NCI-H460 (cell line): ENCODE measurements around the gene TBC1D5. TPM values are rescaled to one million over a fixed set of nuclear protein-coding genes. Genes with fewer than 3 reads are reported as not detected.
"Not testable (repeated sequence)": the region's sequence is repeated elsewhere in the genome, so short reads cannot be mapped to it uniquely, and the experiment has no call there.

ENCODE experiments used
- DNase-seq: peaks from one replicate; pipeline ENCODE4 v3.0.0-alpha.2; 2016; ENCODE audit warnings: low read depth; ENCODE audit errors: extremely low read depth
- total RNA-seq: library from RNA; depleted of rRNA; stranded (reverse); fragments of >200 nt; shearing (Covaris generic); gene quantifications from 2 replicates; pipeline ENCODE4 v1.2.3, GENCODE V29; 2014

Gene TBC1D5
- total RNA-seq, 1 experiment from 2014 or later, result 48.7 TPM

DNA sequence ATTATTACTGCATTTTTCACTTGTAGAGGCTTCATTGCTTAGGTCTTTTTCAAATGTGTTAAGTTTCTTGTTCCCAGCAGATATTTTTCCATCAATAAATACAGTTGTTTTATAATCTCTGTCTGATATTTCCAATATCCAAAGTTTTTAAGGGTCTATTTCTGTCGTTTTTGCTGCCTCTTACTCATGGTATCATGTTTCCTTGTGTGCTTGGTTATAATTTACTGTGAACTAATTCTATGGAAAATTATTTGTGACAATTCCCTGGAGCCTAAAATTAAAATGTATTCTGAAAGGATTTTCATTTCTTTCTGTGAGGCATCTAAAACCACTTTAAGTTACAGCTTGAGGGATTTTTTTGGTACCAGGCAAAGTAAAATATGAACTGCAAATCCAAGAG lies 17.5 kb downstream of the TBC1D5 start:
- DNase-seq, result no peak

DNA sequence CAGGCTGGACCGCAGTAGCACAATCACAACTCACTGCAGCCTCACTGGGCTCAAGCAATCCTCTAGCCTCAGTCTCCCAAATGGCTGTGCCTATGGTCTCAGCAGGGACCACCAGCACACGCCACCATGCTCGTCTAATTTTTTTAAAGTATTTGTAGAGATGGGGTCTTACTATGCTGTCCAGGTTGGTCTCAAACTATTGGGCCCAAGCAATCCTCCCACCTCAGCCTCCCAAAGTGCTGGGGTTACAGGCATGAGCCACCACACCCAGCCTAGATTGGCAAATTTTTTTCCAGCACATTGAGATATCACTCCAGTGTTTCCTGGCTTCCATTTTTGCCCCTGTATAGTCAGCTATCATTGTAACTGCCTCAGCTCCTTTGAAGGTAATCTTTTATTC lies 18.3 kb downstream of the TBC1D5 start:
- DNase-seq, result no peak

DNA sequence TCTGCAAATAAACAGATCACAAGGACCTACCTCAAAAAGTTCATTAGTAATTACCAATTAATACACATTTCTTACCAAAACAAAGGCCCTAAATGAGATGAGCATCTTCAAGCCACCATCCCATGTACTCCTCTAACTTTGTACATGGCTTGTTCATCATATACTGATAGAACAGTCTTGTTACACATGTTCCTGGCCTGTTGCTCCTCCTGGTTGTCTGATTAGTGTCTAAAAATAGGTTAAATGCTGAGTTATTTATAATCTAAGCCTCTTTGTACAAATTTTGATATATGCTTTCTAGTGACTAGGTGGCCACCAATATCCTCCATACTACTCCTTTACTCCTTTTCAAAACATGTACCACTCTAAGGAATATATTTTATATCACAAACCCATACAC lies 25.0 kb downstream of the TBC1D5 start:
- DNase-seq, result no peak

DNA sequence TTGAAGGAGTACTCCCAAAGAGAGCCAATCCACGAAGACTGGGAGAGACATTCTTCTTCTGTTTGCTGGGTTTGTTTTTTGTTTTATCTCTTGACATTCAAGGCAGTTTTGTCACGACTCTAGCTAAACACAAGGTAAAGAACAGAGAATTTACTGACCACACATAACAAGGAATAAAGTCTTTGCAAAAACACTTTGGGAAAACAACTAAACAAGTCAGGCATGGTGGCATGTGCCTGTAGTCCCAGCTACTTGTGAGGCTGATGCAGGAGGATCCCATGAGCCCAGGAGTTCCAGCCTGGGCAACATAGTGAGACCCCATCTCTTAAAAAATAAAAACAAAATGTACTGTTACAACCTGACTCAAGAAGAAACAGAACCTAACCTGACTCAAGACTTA lies 28.0 kb downstream of the TBC1D5 start:
- DNase-seq, result no peak

DNA sequence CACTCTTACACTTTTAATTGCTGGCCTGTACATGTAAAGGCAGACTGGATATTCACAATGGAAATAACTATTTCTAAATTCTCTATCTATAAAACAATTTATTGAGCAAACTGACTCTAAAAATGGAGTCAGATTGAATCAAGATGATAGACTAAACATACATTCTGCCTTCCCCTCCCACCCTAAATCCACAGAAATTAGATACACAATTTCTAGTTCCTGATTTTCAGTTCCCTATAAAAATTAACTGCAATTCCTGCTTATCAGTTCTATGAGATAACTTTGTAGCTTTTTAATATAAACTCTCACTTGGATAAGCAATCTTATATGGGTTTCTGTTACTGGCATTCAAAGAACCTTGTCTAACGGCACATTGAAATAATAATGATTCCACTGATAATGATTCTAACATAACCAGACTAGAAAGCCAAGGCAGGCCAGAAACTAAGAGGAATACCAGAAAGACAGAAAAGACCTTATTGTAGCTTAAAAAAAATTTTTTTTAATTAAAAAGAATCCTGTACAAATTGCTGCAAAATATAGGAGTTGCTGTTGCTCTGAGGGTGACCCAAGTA lies 33.1 kb downstream of the TBC1D5 start:
- no peak for DNase-seq

DNA sequence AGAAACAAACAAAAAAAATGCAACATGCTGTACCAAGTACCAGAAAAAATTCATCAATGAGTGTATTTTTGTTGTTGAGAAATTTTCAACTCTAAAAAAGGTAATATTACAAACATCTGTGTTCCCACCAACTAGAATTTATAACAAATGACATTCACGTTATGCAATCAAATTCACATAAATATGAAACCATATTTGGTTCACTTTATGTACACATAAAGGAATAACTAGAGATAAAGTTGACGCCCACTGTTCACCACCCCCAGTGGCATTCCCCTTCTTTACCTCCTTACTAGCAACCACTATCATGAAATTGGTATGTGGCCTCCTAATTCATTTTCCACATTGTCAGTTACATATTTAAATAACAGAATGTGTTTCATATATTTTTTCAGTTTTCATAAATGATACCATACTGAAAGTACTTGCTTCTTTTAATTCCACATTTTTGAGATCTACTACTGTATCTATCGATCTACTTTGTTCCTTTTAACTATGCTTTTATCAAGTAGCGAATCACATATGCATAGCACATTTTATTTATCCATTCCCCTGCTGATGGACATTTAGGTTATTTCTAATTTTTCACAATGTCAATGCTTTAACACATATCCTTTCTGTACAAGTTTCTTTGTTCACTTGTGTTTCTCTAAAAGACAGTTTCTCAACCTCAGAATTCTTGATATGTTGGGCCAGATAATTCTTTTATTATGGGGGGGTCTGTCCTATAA lies 34.5 kb downstream of the TBC1D5 start:
- no peak for DNase-seq

DNA sequence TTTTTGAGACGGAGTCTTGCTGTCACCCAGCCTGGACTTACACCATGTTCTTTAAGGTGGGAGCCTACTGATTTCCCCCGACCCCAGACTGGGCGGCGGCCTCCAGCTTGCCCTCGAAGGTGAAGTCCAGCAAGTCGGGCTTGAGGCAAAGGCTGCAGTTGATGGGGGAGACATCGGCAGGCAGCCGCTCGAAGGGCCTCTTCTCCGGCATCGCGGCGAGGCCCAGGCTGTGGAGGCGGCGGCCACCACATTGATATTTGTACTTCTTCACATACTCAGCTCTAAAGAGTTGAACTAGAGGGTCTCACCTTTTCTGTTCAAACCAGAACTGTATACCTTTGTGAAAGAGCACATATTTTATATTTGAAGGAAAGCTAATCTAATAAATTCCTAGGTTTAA lies 36.4 kb downstream of the TBC1D5 start:
- DNase-seq, result not testable (repeated sequence)

DNA sequence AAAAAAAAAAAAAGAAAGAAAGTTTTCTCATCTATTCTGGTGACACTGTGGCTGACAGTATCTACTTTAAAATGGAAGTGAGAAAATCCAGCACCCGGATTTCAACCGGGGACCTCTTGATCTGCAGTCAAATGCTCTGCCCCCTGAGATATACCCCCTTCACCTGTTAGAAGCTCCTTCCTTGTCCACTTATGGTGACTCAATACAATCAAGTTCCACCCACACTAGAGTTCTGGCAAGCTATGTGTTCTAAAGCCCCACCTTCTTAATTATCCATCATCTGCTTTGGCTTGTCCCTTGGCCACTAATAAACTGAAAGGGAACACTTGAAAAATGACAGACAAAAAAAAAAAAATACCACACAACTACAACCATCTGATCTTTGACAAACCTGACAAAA lies 42.6 kb downstream of the TBC1D5 start:
- not testable (repeated sequence) for DNase-seq

DNA sequence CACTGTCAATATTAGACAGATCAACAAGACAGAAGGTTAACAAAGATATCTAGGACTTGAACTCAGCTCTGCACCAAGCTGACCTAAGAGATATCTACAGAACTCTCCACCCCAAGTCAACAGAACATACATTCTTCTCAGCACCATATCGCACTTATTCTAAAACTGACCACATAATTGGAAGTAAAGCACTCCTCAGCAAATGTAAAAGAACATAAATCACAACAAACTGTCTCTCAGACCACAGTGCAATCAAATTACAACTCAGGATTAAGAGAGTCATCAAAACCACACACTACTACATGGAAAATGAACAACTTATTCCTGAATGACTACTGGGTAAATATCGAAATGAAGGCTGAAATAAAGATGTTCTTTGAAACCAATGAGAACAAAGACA lies 46.8 kb downstream of the TBC1D5 start:
- DNase-seq, result not testable (repeated sequence)

DNA sequence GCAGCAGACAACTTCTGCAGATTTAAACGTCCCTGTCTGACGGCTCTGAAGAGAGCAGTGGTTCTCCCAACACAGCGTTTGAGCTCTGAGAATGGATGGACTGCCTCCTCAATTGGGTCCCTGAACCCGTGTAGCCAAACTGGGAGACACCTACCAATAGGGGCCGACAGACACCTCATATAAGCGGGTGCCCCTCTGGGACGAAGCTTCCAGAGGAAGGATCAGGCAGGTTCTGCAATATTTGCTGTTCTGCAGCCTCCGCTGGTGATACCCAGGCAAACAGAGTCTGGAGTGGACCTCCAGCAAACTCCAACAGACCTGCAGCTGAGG lies 48.8 kb downstream of the TBC1D5 start:
- not testable (repeated sequence) for DNase-seq

DNA sequence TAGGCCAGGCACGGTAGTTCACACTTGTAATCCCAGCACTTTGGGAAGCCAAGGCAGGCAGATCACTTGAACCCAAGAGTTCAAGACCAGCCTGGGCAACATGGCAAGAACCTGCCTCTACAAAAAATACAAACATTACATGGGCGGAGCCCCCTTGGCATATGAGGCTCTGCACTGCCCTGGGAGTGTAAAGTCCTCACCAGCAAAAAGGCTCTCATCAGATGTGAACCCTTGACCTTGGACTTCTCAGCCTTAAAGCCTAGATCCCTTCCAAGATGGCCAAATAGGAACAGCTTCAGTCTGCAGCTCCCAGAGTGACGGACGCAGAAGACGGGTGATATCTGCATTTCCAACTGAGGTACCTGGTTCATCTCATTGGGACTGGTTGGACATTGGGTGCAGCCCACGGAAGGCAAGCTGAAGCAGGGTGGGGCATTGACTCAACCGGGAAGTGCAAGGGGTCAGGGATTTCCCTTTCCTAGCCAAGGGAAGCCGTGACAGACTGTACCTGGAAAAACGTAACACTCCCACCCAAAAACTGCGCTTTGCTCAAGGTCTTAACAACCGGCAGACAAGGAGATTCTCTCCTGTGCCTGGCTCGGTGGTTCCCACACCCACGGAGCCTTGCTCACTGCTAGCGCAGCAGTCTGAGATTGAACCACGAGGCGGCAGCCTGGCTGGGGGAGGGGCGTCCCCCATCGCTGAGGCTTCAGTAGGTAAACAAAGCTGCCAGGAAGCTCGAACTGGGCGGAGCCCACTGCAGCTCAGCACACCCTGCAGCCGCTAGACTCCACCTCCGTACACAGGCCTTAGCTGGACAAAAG lies 49.4 kb downstream of the TBC1D5 start:
- peak; percentile 42 for DNase-seq

DNA sequence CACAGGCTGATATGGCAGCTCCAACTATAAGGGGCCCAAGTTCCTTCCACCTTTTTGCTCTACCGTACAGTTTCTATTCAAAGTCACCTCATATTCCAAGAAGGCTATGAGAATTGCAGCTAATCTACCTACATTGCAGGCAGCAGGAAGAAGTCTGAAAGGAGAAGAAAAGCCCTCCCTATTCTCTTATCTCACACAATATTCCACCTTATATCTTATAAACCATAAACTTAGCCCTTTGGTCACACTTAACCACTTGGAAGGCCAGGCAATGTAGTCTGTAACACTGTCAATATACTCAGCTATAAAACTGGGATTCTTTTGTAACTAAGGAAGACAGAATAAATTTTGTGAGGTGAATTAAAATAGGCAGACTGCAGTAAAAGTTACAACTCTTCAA lies 54.9 kb downstream of the TBC1D5 start:
- DNase-seq, result no peak

DNA sequence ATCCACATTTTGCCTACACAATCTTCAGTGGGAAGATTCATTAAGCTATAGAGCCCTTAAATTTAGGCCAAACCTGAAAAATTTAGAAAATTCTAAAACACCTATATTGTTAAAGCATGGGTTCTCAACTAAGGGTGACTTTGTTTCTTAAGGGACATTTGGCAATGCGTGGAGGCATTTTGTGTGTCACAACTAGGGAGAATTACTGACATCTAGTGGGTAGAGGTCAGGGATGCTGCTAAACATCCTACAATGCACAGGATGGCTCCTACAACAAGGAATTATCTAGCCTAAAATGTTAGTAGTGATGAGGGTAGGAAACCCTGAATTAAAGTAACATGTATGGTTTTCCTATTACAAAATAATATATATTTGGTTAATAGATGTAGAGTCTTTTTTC lies 55.8 kb downstream of the TBC1D5 start:
- peak; percentile 18 for DNase-seq

DNA sequence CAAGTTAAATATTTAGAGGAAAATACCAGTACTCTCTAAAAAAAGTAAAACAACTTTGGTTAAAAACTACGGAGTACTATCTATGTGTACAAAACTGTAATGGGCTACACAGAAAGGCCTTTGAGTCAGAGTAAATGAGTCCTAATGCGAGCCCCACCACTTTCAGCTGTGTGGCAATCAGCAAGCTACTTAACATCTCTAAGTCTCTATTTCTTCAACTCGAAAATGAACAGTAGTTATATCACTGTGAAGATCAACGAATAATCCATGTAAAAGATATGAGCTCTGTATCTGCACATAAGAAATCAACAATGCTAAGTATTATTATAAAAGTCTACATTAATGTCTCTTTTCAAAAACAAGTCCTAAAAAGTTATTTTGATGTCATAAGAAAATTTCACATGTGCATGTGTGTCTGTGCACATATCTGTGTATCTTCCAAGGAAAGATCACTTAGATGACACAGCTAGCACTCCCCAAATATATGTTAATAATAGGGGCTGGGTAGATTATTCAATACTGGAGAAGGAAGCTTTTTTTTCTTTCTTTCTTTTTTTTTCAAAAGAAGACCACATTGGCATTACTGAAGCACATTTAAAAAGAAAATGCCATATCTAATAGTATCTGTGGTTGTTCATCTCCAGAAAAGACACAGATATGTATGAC lies 58.8 kb downstream of the TBC1D5 start:
- no peak for DNase-seq

DNA sequence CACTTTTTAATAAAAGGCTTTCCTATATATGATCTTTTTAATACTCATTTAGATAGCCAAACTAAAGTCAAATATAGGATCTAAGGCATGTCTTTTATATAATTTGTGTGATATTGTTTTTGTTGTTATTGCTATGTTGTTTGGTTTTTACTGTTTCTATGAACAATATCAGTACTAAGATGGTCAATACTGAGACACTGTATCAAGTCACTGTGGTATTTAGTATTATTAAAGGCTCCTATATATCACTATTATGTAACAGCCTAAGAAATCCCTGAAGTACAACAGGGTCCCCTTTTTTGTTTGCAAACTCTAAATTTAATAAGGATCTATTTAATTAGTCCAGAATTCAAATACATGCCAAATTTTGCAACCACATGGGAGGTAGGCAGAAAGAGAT lies 61.9 kb downstream of the TBC1D5 start:
- DNase-seq, result no peak

DNA sequence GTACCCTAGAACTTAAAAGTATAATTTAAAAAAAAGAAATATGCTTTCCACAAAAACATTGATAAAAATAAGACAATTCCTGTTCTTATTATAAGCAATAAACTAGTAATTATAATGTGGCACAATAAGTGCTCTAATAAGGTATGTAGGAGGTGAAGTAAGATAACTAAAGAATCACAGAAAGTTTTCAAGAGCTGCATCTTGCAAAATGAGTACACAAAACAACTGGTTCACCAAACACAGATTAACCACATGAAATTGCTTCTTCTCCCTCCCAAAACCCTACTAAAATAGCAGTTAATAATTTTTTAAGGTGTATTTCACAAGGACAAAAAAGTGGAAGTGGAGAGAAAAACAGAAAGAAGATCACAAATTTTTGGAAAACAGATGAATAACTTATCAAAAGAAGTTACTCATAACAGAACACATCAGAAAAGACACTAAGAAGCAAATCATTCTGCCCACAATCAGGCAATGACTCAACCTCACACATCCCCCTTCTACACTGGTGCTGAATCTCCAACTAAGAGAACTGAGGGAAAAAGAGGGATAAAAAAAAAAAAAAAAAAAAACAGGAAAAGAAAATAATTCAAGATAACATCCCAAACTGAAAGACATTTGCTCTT lies 64.2 kb downstream of the TBC1D5 start:
- DNase-seq, result no peak

DNA sequence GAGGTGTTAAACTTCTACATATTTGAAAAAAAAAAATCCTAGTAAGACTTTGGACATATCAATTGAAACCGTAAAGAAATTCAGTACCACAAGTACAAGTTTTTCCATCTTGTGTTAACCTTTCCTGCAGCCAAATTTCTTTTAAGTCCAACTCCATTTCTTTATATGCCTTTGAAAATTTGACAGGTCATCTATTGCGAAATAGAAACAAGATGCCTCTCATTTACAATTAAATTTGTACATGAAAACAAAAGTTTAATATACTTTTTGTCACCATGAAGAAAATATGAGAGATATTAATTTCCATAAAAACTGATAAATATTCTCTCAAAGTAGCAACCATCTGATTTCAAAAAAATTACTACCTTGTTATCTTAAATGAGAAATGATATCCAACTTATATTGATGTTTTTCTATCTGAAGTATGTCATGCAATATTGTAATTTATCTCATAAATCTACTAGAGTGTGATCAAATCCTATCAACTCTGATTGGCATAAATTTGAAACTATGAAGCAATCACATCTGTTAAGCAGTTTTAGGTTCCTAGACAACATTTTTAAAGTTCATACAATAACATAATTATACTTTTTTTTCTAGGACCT lies 68.2 kb downstream of the TBC1D5 start:
- no peak for DNase-seq

DNA sequence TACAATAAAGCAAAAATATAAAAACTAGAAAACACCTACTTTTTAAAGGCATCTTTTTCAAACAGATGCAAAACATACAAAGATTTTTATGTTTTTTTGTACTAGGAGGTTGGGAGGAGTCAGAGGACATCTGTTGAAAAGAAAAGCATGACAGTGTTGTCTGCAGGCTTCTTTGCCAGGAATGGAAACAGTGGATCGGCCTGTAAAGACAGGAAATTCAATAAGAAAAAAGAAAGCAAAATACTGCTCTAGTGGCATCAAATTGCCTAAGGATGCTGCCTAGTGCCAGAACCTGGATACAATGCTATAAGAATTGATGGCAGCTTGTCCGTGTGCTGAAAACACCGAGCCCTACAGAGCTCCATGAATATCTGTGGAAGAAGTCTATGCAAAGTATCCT lies 69.9 kb downstream of the TBC1D5 start:
- DNase-seq, result no peak

DNA sequence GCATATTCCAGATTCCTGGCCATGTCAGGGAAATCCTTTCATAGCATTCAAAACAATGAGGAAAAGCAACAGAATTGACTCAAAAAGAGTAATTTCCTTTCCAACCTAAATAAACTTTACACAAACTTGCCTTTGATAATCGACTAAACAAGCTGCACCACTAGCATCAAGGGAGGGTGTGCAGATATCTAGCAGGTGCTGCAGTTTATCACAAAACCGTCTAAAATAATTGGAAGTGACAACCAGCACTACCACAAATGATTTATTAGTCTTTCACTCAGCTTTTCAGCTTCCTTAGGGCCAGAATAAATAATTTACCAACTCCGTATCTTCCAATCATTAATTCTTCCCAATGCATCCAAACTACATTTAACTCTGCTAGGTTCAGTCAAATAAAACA lies 71.7 kb downstream of the TBC1D5 start:
- DNase-seq, result no peak

DNA sequence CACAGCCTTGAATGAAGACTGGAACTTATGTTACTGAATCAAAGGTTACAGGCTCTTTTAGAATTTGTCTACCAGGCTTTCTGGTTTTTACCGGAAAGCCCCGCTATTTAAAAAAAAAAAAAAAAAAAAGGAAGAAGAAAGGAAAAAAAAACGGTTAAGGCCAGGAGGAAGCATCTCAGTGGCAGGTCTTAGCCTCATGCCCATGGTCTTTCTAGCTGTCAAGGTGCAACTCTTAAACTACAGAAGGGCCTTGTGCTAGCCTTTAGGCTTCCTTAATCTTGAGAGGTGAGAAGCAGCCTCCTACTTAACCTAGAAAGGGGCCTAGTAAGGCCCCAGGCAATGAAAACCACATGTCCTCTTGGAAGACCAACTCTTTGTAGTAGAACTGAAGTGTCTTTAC lies 77.5 kb downstream of the TBC1D5 start:
- DNase-seq, result no peak

DNA sequence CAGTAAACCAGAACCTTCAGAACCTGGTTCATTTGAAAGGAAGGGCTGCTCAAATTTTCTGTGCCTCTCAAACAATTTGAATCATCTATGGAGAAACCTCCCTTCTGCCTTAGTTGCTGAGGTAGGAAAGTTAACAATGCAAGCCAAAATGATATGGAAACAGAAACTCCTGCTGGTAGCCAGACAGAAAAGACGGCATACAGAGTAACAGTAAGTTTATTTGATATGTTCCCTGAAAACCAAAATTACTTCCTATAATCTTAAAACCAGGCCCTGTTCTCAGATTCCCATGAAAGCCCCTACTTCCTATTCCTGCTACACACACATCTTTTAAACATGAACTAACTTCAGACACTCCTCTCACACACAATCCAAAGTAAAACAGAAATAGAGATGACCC lies 86.2 kb downstream of the TBC1D5 start:
- DNase-seq, result no peak
